Measurements from ENCODE around the gene PLPP1. TPM values are rescaled to one million over a fixed set of nuclear protein-coding genes. Genes with fewer than 3 reads are reported as not detected.

PLPP1 gene
- total and polyA plus RNA-seq, 2 of the 13 experiments (the other 11 are each of a cell fraction or from before 2014, with no cell fraction given), result 7.3 to 12.1 TPM

DNA sequence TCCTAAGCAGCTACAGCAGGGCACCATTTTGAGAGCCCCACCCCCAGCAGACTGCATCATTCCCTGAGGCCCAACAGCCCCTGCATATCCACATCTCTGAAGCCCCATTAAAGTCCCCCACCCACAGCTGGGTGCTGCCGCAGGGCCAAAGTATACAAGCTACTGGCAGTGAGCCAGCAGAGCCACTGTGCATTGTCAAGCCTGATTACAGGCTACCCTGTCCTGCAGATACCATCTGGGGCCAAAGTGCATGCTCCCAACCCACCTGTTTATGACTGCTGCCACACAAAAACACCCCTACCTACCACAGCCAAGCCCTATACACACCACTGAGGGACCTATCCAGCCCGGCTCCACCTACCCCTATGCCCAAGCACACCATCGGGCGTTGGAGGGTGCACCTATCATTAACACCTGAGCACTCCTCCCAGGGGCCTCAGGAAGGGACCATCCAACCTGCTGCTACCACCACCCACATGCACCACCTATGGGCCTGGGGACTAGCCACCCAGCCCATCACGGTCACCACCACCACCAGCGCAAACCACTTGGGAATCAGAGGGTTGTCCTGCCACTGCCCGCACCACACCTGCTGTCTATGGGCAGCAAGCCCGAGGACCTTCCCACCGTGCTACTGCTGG lies 105.0 kb downstream of the PLPP1 start (continued):
- TF ChIP-seq, protein P1, sequence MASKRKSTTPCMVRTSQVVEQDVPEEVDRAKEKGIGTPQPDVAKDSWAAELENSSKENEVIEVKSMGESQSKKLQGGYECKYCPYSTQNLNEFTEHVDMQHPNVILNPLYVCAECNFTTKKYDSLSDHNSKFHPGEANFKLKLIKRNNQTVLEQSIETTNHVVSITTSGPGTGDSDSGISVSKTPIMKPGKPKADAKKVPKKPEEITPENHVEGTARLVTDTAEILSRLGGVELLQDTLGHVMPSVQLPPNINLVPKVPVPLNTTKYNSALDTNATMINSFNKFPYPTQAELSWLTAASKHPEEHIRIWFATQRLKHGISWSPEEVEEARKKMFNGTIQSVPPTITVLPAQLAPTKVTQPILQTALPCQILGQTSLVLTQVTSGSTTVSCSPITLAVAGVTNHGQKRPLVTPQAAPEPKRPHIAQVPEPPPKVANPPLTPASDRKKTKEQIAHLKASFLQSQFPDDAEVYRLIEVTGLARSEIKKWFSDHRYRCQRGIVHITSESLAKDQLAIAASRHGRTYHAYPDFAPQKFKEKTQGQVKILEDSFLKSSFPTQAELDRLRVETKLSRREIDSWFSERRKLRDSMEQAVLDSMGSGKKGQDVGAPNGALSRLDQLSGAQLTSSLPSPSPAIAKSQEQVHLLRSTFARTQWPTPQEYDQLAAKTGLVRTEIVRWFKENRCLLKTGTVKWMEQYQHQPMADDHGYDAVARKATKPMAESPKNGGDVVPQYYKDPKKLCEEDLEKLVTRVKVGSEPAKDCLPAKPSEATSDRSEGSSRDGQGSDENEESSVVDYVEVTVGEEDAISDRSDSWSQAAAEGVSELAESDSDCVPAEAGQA (IDR thresholded peaks at IDR 0.05; ENCODE audit: low read depth), result no peak
- TF ChIP-seq, protein P1 (CRISPR knock-in tag; IDR thresholded peaks at IDR 0.05; ENCODE audit: borderline replicate concordance), result no peak
- TF ChIP-seq, protein P2, sequence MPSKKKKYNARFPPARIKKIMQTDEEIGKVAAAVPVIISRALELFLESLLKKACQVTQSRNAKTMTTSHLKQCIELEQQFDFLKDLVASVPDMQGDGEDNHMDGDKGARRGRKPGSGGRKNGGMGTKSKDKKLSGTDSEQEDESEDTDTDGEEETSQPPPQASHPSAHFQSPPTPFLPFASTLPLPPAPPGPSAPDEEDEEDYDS (CRISPR knock-in tag; IDR thresholded peaks at IDR 0.05), result no peak
- no peak for TF ChIP-seq CHCHD3 (CRISPR knock-in tag; IDR thresholded peaks at IDR 0.05)
- no peak for TF ChIP-seq HOXA7 (CRISPR knock-in tag; IDR thresholded peaks at IDR 0.05)
- no peak for TF ChIP-seq ZNF382 (CRISPR knock-in tag; IDR thresholded peaks at IDR 0.05; ENCODE audit: borderline replicate concordance)
- no peak for TF ChIP-seq SKI (IDR thresholded peaks at IDR 0.05; ENCODE audit: partially characterized antibody)
- TF ChIP-seq ETV6 (CRISPR knock-in tag; conservative IDR thresholded peaks at IDR 0.05), result no peak
- no peak for TF ChIP-seq ZNF24 (IDR thresholded peaks at IDR 0.05)
- TF ChIP-seq ZNF747 (CRISPR knock-in tag; IDR thresholded peaks at IDR 0.05; ENCODE audit: borderline replicate concordance), result no peak
- TF ChIP-seq ZNF672 (CRISPR knock-in tag; IDR thresholded peaks at IDR 0.05), result no peak
- TF ChIP-seq, protein P3, sequence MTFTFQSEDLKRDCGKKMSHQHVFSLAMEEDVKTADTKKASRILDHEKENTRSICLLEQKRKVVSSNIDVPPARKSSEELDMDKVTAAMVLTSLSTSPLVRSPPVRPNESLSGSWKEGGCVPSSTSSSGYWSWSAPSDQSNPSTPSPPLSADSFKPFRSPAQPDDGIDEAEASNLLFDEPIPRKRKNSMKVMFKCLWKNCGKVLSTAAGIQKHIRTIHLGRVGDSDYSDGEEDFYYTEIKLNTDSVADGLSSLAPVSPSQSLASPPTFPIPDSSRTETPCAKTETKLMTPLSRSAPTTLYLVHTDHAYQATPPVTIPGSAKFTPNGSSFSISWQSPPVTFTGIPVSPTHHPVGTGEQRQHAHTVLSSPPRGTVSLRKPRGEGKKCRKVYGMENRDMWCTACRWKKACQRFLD (CRISPR knock-in tag; IDR thresholded peaks at IDR 0.05; ENCODE audit: borderline replicate concordance), result 0 out of 2 replicates have a peak, but pooled peaks have one; percentile 42
- TF ChIP-seq, protein P4, sequence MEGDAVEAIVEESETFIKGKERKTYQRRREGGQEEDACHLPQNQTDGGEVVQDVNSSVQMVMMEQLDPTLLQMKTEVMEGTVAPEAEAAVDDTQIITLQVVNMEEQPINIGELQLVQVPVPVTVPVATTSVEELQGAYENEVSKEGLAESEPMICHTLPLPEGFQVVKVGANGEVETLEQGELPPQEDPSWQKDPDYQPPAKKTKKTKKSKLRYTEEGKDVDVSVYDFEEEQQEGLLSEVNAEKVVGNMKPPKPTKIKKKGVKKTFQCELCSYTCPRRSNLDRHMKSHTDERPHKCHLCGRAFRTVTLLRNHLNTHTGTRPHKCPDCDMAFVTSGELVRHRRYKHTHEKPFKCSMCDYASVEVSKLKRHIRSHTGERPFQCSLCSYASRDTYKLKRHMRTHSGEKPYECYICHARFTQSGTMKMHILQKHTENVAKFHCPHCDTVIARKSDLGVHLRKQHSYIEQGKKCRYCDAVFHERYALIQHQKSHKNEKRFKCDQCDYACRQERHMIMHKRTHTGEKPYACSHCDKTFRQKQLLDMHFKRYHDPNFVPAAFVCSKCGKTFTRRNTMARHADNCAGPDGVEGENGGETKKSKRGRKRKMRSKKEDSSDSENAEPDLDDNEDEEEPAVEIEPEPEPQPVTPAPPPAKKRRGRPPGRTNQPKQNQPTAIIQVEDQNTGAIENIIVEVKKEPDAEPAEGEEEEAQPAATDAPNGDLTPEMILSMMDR (CRISPR knock-in tag; IDR thresholded peaks at IDR 0.05), result no peak
- no peak for TF ChIP-seq CHD2 (IDR thresholded peaks at IDR 0.05; ENCODE audit: low read depth, low read length)
- no peak for TF ChIP-seq THYN1 (CRISPR knock-in tag; IDR thresholded peaks at IDR 0.05; ENCODE audit: borderline replicate concordance, low read depth)
- TF ChIP-seq EHMT2 (IDR thresholded peaks at IDR 0.05; ENCODE audit: borderline replicate concordance, low read depth, low read length), result peak; percentile 69; the same call in 1 of the 2 replicates
- no peak for TF ChIP-seq SRSF9 (IDR thresholded peaks at IDR 0.05; ENCODE audit: borderline replicate concordance, insufficient read depth, low read depth, low read length, poor library complexity, severe bottlenecking)
- TF ChIP-seq RNF2 (conservative IDR thresholded peaks at IDR 0.05; ENCODE audit: low read depth), result no peak
- TF ChIP-seq THAP11 (CRISPR knock-in tag; IDR thresholded peaks at IDR 0.05), result no peak
- TF ChIP-seq CC2D1A (CRISPR knock-in tag; IDR thresholded peaks at IDR 0.05), result no peak
- TF ChIP-seq ZMYM2 (CRISPR knock-in tag; IDR thresholded peaks at IDR 0.05), result no peak
- TF ChIP-seq KMT2B (CRISPR knock-in tag; IDR thresholded peaks at IDR 0.05), result no peak

Data from HepG2 (cell line).